Breast epithelium (tissue), 3 donors: ENCODE measurements around the gene SPEN.

Experiments
- POLR2A ChIP-seq: fragments of 450-650 bp; IDR thresholded peaks from one replicate; pipeline ENCODE4 v1.6.1; 2016; ENCODE audit warnings: antibody characterized with exemption, mild to moderate bottlenecking, moderate library complexity
- TF ChIP-seq, protein P1 (sequence below), 3 donors: fragments of 450-650 bp; IDR thresholded peaks; one replicate each; pipeline ENCODE4 v1.5.1; 2016 to 2017; ENCODE audit warnings: antibody characterized with exemption in 3 of 3, mild to moderate bottlenecking in 3 of 3, moderate library complexity in 3 of 3

DNA sequence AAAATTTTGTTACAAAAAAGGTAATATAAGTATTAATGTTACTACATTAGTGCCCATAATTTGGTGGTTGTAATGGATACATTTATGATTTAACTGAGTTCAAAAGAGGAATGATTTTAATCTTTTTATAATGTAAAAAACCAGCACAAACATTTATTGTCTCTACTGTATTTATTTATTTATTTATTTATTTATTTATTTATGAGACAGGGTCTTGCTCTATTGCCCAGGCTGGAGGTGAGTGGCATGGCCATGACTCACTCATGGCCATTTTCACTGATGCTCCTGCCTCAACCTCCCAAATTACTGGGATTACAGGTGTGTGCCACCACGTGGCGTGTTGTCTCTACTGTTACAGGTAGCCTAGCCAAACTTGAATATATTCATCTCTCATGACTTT, 21.9 kb downstream of the SPEN start:
- TF ChIP-seq, protein P1, sequence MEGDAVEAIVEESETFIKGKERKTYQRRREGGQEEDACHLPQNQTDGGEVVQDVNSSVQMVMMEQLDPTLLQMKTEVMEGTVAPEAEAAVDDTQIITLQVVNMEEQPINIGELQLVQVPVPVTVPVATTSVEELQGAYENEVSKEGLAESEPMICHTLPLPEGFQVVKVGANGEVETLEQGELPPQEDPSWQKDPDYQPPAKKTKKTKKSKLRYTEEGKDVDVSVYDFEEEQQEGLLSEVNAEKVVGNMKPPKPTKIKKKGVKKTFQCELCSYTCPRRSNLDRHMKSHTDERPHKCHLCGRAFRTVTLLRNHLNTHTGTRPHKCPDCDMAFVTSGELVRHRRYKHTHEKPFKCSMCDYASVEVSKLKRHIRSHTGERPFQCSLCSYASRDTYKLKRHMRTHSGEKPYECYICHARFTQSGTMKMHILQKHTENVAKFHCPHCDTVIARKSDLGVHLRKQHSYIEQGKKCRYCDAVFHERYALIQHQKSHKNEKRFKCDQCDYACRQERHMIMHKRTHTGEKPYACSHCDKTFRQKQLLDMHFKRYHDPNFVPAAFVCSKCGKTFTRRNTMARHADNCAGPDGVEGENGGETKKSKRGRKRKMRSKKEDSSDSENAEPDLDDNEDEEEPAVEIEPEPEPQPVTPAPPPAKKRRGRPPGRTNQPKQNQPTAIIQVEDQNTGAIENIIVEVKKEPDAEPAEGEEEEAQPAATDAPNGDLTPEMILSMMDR (IDR thresholded peaks at IDR 0.05), result no peak
- TF ChIP-seq POLR2A, result no peak
